K562 (cell line): Measurements from ENCODE around the gene ASGR1. TPM values are rescaled to one million over a fixed set of nuclear protein-coding genes. Genes with fewer than 3 reads are reported as not detected.

Experiments
- ATAC-seq: fragments of 200-7000 bp; cut with Tn5 transposase; 3 replicates; pipeline ENCODE4 v1.9.1; 2020; ENCODE audit warnings: moderate library complexity
- BruUV-seq: library from RNA; stranded (reverse); fragments of 400-500 nt; replicated peaks from 2 replicates; lab custom pipeline; 2021; lab: Mats Ljungman, UMichigan
- CTCF ChIA-PET: fragments of 300-600 bp; formaldehyde crosslinking; extraction: SDS; loops from one replicate; lab custom pipeline; 2021; ENCODE audit warnings: low intra/inter-chr PET ratio; lab: Yijun Ruan, JAX
- POLR2A ChIA-PET: fragments of 300-600, 350-650 bp; sonication (Branson Sonifier 250); formaldehyde crosslinking; extraction: SDS; loops from one replicate; lab custom pipeline; 2021; ENCODE audit warnings: antibody characterized with exemption, inconsistent platforms; lab: Yijun Ruan, JAX
- DNase-seq, 4 experiments: peaks; one replicate each; pipeline versions ENCODE4 v3.0.0 to v3.0.0-alpha.2; 2011 to 2018; ENCODE audit warnings: low spot score in 3 of 4, mixed read lengths in 3 of 4; ENCODE audit errors: extremely low read depth in 1 of 4
- FAIRE-seq: peaks from 2 replicates; lab custom pipeline; 2011; peaks lifted over from hg19 to GRCh38; lab: Jason Lieb, UNC
- H2AFZ ChIP-seq: 2 replicates; pipeline ENCODE4 v1.6.0; 2011; ENCODE audit warnings: low read depth, low read length, control low read depth, inconsistent platforms
- H3K27ac ChIP-seq: fragments of 200-600 bp; 3 replicates; pipeline ENCODE4 v1.8.0; 2011; ENCODE audit warnings: low read depth, mild to moderate bottlenecking, control low read depth, inconsistent platforms, low read length, moderate library complexity, mixed read lengths; ENCODE audit errors: extremely low read depth
- H3K27me3 ChIP-seq, 2 experiments: fragments of 300-600 bp in 1 of 2; 2 replicates in 1 of 2; 3 replicates in 1 of 2; pipeline versions ENCODE4 v1.6.0 to v1.8.0; 2011; ENCODE audit warnings: inconsistent platforms in 2 of 2, low read length in 2 of 2, mild to moderate bottlenecking in 1 of 2, mixed read lengths in 1 of 2, moderate library complexity in 1 of 2; ENCODE audit not compliant: control insufficient read depth in 2 of 2, insufficient read depth in 2 of 2
- H3K36me3 ChIP-seq: fragments of 300-600 bp; 3 replicates; pipeline ENCODE4 v1.8.0; 2011; ENCODE audit warnings: mild to moderate bottlenecking, low read length, inconsistent platforms; ENCODE audit not compliant: control insufficient read depth, insufficient read depth
- H3K4me1 ChIP-seq, 2 experiments: fragments of 200-600 bp in 1 of 2; replicated peaks in 1 of 2; 2 replicates in 1 of 2; 3 replicates in 1 of 2; pipeline versions ENCODE4 v1.5.1 to v1.8.0; 2011; ENCODE audit warnings: inconsistent platforms in 2 of 2, low read length in 2 of 2, mild to moderate bottlenecking in 1 of 2, mixed read lengths in 1 of 2, moderate library complexity in 1 of 2; ENCODE audit not compliant: control insufficient read depth in 2 of 2, insufficient read depth in 2 of 2
- H3K4me2 ChIP-seq: 2 replicates; pipeline ENCODE4 v1.6.1; 2011; ENCODE audit warnings: low read length, control low read depth, inconsistent platforms, mixed read lengths; ENCODE audit not compliant: insufficient read depth
- H3K4me3 ChIP-seq: fragments of 200-600 bp; sonication (generic), shearing (Covaris generic); 2 replicates; pipeline ENCODE4 v1.5.1; 2016; ENCODE audit warnings: control low read depth, inconsistent platforms
- H3K79me2 ChIP-seq: fragments of 200-600 bp; 3 replicates; pipeline ENCODE4 v1.8.0; 2011; ENCODE audit warnings: low read length, inconsistent platforms; ENCODE audit not compliant: control insufficient read depth, insufficient read depth
- H3K9ac ChIP-seq, 2 experiments: 2 replicates each; pipeline versions ENCODE4 v1.6.0 to v1.6.1; 2011; ENCODE audit warnings: low read depth in 2 of 2, low read length in 2 of 2, control low read depth in 1 of 2, inconsistent platforms in 1 of 2, mild to moderate bottlenecking in 1 of 2, mixed read lengths in 1 of 2; ENCODE audit not compliant: insufficient read depth in 1 of 2
- H3K9me1 ChIP-seq: one replicate; pipeline ENCODE4 v1.6.0; 2011; ENCODE audit warnings: inconsistent platforms, mild to moderate bottlenecking, low read length, moderate library complexity; ENCODE audit not compliant: control insufficient read depth, insufficient read depth
- H3K9me3 ChIP-seq: replicated peaks from 2 replicates; pipeline ENCODE4 v1.5.1; 2011; ENCODE audit warnings: low read depth, low read length, inconsistent platforms; ENCODE audit not compliant: control insufficient read depth, insufficient read depth
- H4K20me1 ChIP-seq: replicated peaks from 2 replicates; pipeline ENCODE4 v1.6.1; 2011; ENCODE audit warnings: low read length, inconsistent platforms, mixed read lengths; ENCODE audit not compliant: control insufficient read depth, insufficient read depth
- POLR2G ChIP-seq: fragments of 200-400 bp; formaldehyde crosslinking; IDR thresholded peaks from 2 replicates; pipeline ENCODE4 v1.6.1; 2017; ENCODE audit warnings: low read depth, mild to moderate bottlenecking, antibody characterized with exemption, low read length, moderate library complexity
- RBFOX2 ChIP-seq: fragments of 200-400 bp; formaldehyde crosslinking; IDR thresholded peaks from 2 replicates; pipeline ENCODE4 v1.6.1; 2017; ENCODE audit warnings: low read depth, mild to moderate bottlenecking, low read length, moderate library complexity
- ZFX ChIP-seq: sonication (generic); formaldehyde crosslinking; IDR thresholded peaks from 2 replicates; pipeline ENCODE4 v1.8.0; 2022; ENCODE audit warnings: mild to moderate bottlenecking, missing genetic modification reagents, moderate library complexity
- ZNF263 ChIP-seq: sonication (generic); formaldehyde crosslinking; IDR thresholded peaks from 2 replicates; pipeline ENCODE4 v1.8.0; 2022; ENCODE audit warnings: mild to moderate bottlenecking, missing genetic modification reagents, borderline replicate concordance
- WGBS: fragments of 100-300 bp; shearing (Covaris generic); methylation state at CpG from one replicate; pipeline ENCODE4 v1.1.6; 2016; ENCODE audit warnings: low coverage, mixed read lengths; ENCODE audit not compliant: insufficient coverage; ENCODE audit errors: missing lambda C conversion rate; 5-methylcytosine and 5-hydroxymethylcytosine counted together
- in situ Hi-C: fragments of 300-500 bp; cut with MboI; formaldehyde crosslinking; loops from 4 replicates; pipeline ENCODE4 v1.15.0; 2018; ENCODE audit warnings: inconsistent platforms, mixed read lengths
- intact Hi-C: fragments of 100-400 bp; cut with micrococcal nuclease; formaldehyde crosslinking; loops from 2 replicates; pipeline ENCODE4 v1.14.2; 2022
- polyA plus RNA-seq, 8 experiments: library from polyadenylated mRNA; depleted of rRNA in 4 of 8; stranded (reverse) in 5 of 8; unstranded in 3 of 8; fragments of >200 nt; fragmentation: Nextera tagmentation in 2 of 8; fragmentation: Illumina TruSeq in 1 of 8; extraction: Ambion mirVana in 2 of 8; extraction: Trizol in 1 of 8; gene quantifications; 2 replicates each; pipeline versions ENCODE4 v1.2.1 to v1.2.3, GENCODE V29; 2011 to 2014; ENCODE audit warnings: inconsistent platforms in 1 of 8, missing spikeins in 1 of 8
- total RNA-seq, 7 experiments: library from RNA; depleted of rRNA in 6 of 7; stranded (reverse); fragments of >200 nt in 6 of 7; fragmentation: Illumina TruSeq in 2 of 7; extraction: Trizol in 2 of 7; gene quantifications; 2 replicates each; pipeline versions ENCODE4 v1.2.1 to v1.2.3, GENCODE V29; 2011 to 2021; ENCODE audit warnings: low replicate concordance in 1 of 7
- TF ChIP-seq, protein P1 (sequence below), 3 experiments: fragments of 200-800 bp in 1 of 3; sonication (Bioruptor generic) in 1 of 3; sonication (generic) in 1 of 3; formaldehyde crosslinking in 1 of 3; IDR thresholded peaks; 2 replicates each; pipeline versions ENCODE4 v1.6.1 to v1.8.0; 2016 to 2022; ENCODE audit warnings: mild to moderate bottlenecking in 2 of 3, missing compliant biosample characterization in 2 of 3, missing genetic modification characterization in 2 of 3, missing genetic modification reagents in 1 of 3

ASGR1 gene
- total and polyA plus RNA-seq, 9 of the 15 experiments (the other 6 are each of a cell fraction or from before 2014, with no cell fraction given), result 0.11 to 1.0 (median 0.64) TPM; not detected in 2

DNA sequence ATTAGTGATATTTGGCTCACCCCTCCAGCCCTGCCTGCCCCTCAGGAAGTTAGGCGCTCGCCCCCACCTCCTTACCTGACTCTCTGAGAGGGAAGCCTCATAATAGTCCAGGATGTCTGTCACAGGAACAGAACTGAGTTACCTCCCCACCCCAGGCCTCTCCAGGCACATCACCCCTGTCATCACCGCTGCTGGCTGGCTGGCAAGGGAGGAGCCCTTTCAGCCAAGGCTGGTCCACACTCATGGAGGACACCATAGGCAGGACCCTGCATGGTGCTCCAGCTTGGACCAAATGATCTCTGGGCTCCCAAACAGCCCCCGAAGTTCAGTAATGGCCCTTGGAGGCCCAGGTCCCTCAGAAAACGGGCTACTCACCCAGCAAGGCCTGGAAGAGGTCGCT, 39.0 kb upstream of the ASGR1 start:
- Histone ChIP-seq H3K9me1 (peaks cover 6% of the 10 kb centered on the region), H3K27ac (peak overlapping the region; percentile 90; the same call in 2 of the 3 replicates), H3K36me3 (peaks cover 28% of the 10 kb centered on the region; the same call in 2 of the 3 replicates), H3K9me3 (no peaks in the 10 kb centered on the region), H3K79me2 (peaks cover 49% of the 10 kb centered on the region), H4K20me1 (peaks cover 6% of the 10 kb centered on the region), H2AFZ (peak overlapping the region; percentile 94), H3K4me3 (no peak overlapping the region), H3K27me3 (no peaks in the 10 kb centered on the region), H3K4me1 (peaks cover 40 to 58% of the 10 kb centered on the region in 2 experiments), H3K4me2 (peak overlapping the region; percentile 60), H3K9ac (peak overlapping the region; percentile 30 to 99; a peak in 3 of 4 replicates)
- DNase-seq, result no peak
- ATAC-seq, result no peak
- ChIA-PET POLR2A (interaction anchor here (0.6 kb wide), 2 partner anchors 159 to 180 kb away, joined by 3 to 4 read pairs; no protein-coding TSS in a partner anchor), CTCF (no interaction called here)
- intact Hi-C loops, result no loop called here
- 59% methylated on average over 3 of the region's 6 CpGs for WGBS
- TF ChIP-seq POLR2G (peak; percentile 43), RBFOX2 (peak; percentile 34; the same call in 1 of the 2 replicates), ZNF263 (CRISPR knock-in tag) (no peak; the same call in 1 of the 2 replicates), ZFX (peak; percentile 9; the same call in 1 of the 2 replicates)
- TF ChIP-seq, protein P1, sequence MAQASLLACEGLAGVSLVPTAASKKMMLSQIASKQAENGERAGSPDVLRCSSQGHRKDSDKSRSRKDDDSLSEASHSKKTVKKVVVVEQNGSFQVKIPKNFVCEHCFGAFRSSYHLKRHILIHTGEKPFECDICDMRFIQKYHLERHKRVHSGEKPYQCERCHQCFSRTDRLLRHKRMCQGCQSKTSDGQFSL (CRISPR knock-in tag; IDR thresholded peaks at IDR 0.05), result peak; percentile 31; the same call in 1 of the 2 replicates
- TF ChIP-seq, protein P1 (tag; IDR thresholded peaks at IDR 0.05), result no peak
- BruUV-seq, result no TSS peak
- in situ Hi-C loops, result no loop called here
- FAIRE-seq, result no peak
